Dermis microvascular lymphatic vessel endothelial cell (primary cell): Measurements from ENCODE around the gene SNCAIP. TPM values are rescaled to one million over a fixed set of nuclear protein-coding genes. Genes with fewer than 3 reads are reported as not detected.

Source experiments
- DNase-seq, 2 donors: peaks; one replicate each; pipeline versions ENCODE4 v3.0.0 to v3.0.0-alpha.2; 2010; ENCODE audit warnings: low read depth in 2 of 2
- total RNA-seq: library from RNA; depleted of rRNA; stranded (reverse); fragments of >200 nt; gene quantifications from 2 replicates; pipeline ENCODE4 v1.2.1, GENCODE V29; 2014

SNCAIP gene
- total RNA-seq, 1 donor from 2014 or later = 12.8 TPM

DNA sequence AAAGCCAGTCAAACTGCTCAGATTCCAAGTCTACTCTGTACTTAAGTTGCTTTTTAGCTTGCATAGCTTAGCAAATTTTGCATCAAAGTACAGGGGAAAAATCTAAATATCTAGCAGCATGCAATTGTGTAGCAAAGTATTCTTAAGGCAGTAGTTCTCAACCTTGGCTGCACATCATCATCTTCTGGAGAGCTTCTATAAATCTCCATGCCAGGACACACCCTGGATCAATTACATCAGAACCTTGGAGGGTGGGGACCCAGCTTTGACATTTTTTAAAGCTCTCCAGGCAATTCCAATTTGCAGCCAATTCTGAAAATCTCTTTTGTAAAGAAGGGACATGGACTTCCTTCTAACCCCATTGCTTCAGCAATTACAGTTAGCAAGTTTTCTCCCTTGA lies 187.5 kb downstream of the SNCAIP start:
- DNase-seq = no peak

DNA sequence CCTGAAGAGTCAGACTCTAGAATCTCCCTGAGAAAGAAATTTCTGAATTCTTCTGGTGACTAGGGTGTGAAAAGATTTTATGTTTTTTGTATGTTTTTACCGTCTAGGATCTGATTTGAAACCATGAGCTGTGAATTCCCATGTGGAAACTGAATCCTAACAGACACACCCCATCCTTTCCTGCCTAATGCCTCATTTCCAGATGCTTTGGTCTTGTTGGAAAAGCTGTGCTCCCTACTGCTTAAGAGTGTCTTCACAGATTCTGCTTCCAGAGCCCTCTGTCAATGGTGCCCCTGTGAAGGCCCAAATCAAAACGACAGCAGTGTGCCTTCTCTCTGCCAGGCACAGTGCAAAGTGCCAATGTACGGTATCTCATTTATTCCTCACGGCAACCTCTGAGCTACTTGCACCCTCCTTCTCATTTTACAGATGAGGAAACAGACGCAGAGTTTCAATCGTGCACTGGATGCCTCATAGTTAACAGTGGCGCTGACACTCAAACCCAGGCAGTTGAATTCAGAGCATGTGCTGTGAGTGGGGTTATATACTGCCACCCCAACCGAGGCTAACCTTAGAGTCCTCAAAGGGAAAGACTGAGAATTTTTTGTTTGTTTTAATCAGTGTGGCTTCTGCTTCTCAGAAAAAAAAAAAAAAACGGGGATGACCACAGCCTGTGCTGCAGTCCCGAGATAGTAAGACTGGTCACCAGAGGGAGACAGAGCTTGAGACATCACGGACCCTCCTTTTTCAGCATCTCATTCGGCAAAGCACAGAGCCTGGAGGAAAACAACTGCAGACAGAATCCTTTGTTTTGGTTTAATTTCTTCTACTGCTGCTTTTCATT lies 188.4 kb downstream of the SNCAIP start:
- DNase-seq = peak; percentile 3 to 43

- no peak for DNase-seq
These were observed 189.0 kb downstream of the SNCAIP start for GRCh38 chr5:122501089-122501435.

GRCh38 chr5:122507045-122507444 lies 195.0 kb downstream of the SNCAIP start:
- DNase-seq = no peak

GRCh38 chr5:122507581-122507980 lies 195.5 kb downstream of the SNCAIP start:
- no peak for DNase-seq

GRCh38 chr5:122508623-122509022 lies 196.6 kb downstream of the SNCAIP start:
- no peak for DNase-seq

Other genes starting within 250 kb of the SNCAIP start
- 52.9 and 75.7 TPM in 2 replicates for gene LOX, start 234.0 kb upstream of the SNCAIP start, total RNA-seq
- under 0.01 and 0.25 TPM in 2 replicates for gene ZNF474, start 182.7 kb upstream of the SNCAIP start, total RNA-seq